IPS-15b (cell line): ENCODE data around the gene DLGAP1.
"Not testable (repeated sequence)": the region's sequence is repeated elsewhere in the genome, so short reads cannot be mapped to it uniquely, and the experiment has no call there.

Source experiments
- H3K27me3 ChIP-seq: one replicate; pipeline ENCODE4 v1.6.1; 2013; ENCODE audit warnings: low read length; ENCODE audit not compliant: control insufficient read depth, insufficient read depth
- H3K36me3 ChIP-seq: one replicate; pipeline ENCODE4 v1.6.1; 2013; ENCODE audit warnings: low read length; ENCODE audit not compliant: control insufficient read depth, insufficient read depth
- H3K4me1 ChIP-seq: one replicate; pipeline ENCODE4 v1.6.1; 2013; ENCODE audit warnings: mild to moderate bottlenecking, low read length; ENCODE audit not compliant: control insufficient read depth, insufficient read depth
- H3K4me3 ChIP-seq: one replicate; pipeline ENCODE4 v1.5.1; 2013; ENCODE audit warnings: low read depth, low read length
- H3K9ac ChIP-seq: one replicate; pipeline ENCODE4 v1.6.1; 2013; ENCODE audit warnings: low read depth, mild to moderate bottlenecking, low read length
- H3K9me3 ChIP-seq: one replicate; pipeline ENCODE4 v1.6.1; 2013; ENCODE audit warnings: mild to moderate bottlenecking, low read length; ENCODE audit not compliant: control insufficient read depth, insufficient read depth

The DLGAP1 gene

GRCh38 chr18:4040391-4041092 lies 414.6 kb downstream of the DLGAP1 start:
- Histone ChIP-seq H3K4me3 (no peak overlapping the region), H3K36me3 (no peaks in the 10 kb centered on the region), H3K9ac (no peak overlapping the region), H3K4me1 (peaks cover 5% of the 10 kb centered on the region), H3K27me3 (no peaks in the 10 kb centered on the region), H3K9me3 (no peaks in the 10 kb centered on the region)

GRCh38 chr18:4035521-4035920 lies 419.6 kb downstream of the DLGAP1 start:
- no peaks in the 10 kb centered on the region for H3K27me3 ChIP-seq
- no peaks in the 10 kb centered on the region for H3K9me3 ChIP-seq
- no peak overlapping the region for H3K9ac ChIP-seq
- no peak overlapping the region for H3K4me3 ChIP-seq
- H3K36me3 ChIP-seq = no peaks in the 10 kb centered on the region
- H3K4me1 ChIP-seq = peaks cover 8% of the 10 kb centered on the region

- H3K27me3 ChIP-seq, H3K4me1 ChIP-seq, H3K9ac ChIP-seq, H3K36me3 ChIP-seq, H3K9me3 ChIP-seq, H3K4me3 ChIP-seq: not testable (repeated sequence)
These were observed 420.3 kb downstream of the DLGAP1 start for GRCh38 chr18:4034815-4035214.

- Histone ChIP-seq H3K9ac (no peak overlapping the region), H3K9me3 (no peaks in the 10 kb centered on the region), H3K4me1 (no peaks in the 10 kb centered on the region), H3K36me3 (no peaks in the 10 kb centered on the region), H3K4me3 (no peak overlapping the region), H3K27me3 (no peaks in the 10 kb centered on the region)
These were observed 428.6 kb downstream of the DLGAP1 start for GRCh38 chr18:4026542-4026941.

- H3K9me3 ChIP-seq = no peaks in the 10 kb centered on the region
- no peaks in the 10 kb centered on the region for H3K27me3 ChIP-seq
- H3K9ac ChIP-seq = no peak overlapping the region
- no peak overlapping the region for H3K4me3 ChIP-seq
- peaks cover 7% of the 10 kb centered on the region for H3K4me1 ChIP-seq
- no peaks in the 10 kb centered on the region for H3K36me3 ChIP-seq
These were observed 430.4 kb downstream of the DLGAP1 start for GRCh38 chr18:4024702-4025101.

GRCh38 chr18:4022749-4023148 lies 432.4 kb downstream of the DLGAP1 start:
- not testable (repeated sequence) for H3K36me3 ChIP-seq, H3K9ac ChIP-seq, H3K27me3 ChIP-seq, H3K9me3 ChIP-seq, H3K4me3 ChIP-seq
- peaks cover 11% of the 10 kb centered on the region for H3K4me1 ChIP-seq

- Histone ChIP-seq H3K36me3 (no peaks in the 10 kb centered on the region), H3K9ac (no peak overlapping the region), H3K4me3 (no peak overlapping the region), H3K27me3 (no peaks in the 10 kb centered on the region), H3K9me3 (no peaks in the 10 kb centered on the region), H3K4me1 (peaks cover 16% of the 10 kb centered on the region)
These were observed 435.1 kb downstream of the DLGAP1 start for GRCh38 chr18:4020026-4020425.

GRCh38 chr18:4017480-4017879 lies 437.6 kb downstream of the DLGAP1 start:
- Histone ChIP-seq H3K9me3 (no peaks in the 10 kb centered on the region), H3K9ac (no peak overlapping the region), H3K36me3 (no peaks in the 10 kb centered on the region), H3K4me1 (peaks cover 16% of the 10 kb centered on the region), H3K4me3 (no peak overlapping the region), H3K27me3 (no peaks in the 10 kb centered on the region)

- Histone ChIP-seq H3K36me3 (no peaks in the 10 kb centered on the region), H3K9ac (no peak overlapping the region), H3K4me1 (peaks cover 16% of the 10 kb centered on the region), H3K9me3 (no peaks in the 10 kb centered on the region), H3K27me3 (no peaks in the 10 kb centered on the region), H3K4me3 (no peak overlapping the region)
These were observed 438.6 kb downstream of the DLGAP1 start for GRCh38 chr18:4016391-4017049.

- Histone ChIP-seq H3K27me3 (no peaks in the 10 kb centered on the region), H3K4me1 (peaks cover 5% of the 10 kb centered on the region), H3K4me3 (no peak overlapping the region), H3K9ac (no peak overlapping the region), H3K9me3 (no peaks in the 10 kb centered on the region), H3K36me3 (no peaks in the 10 kb centered on the region)
These were observed 447.3 kb downstream of the DLGAP1 start for GRCh38 chr18:4007846-4008245.

- no peaks in the 10 kb centered on the region for H3K36me3 ChIP-seq
- H3K4me1 ChIP-seq = peaks cover 5% of the 10 kb centered on the region
- H3K9ac ChIP-seq = no peak overlapping the region
- H3K4me3 ChIP-seq = no peak overlapping the region
- no peaks in the 10 kb centered on the region for H3K9me3 ChIP-seq
- no peaks in the 10 kb centered on the region for H3K27me3 ChIP-seq
These were observed 450.8 kb downstream of the DLGAP1 start for GRCh38 chr18:4004183-4004829.
